ENCODE measurements around the gene TAF1A.

TAF1A gene

GRCh38 chr1:222546091-222546490 is 43.6 kb downstream of the TAF1A start:
- DNase-seq (ENCODE audit: low read depth in 1 of 2, low spot score in 1 of 2), result no peak
- no peak for TF ChIP-seq SPI1 (IDR thresholded peaks at IDR 0.05; ENCODE audit: borderline replicate concordance, low read depth)
- TF ChIP-seq REST (IDR thresholded peaks at IDR 0.05; ENCODE audit: insufficient replicate concordance, low read depth), result no peak
- no peak for TF ChIP-seq GABPA (IDR thresholded peaks at IDR 0.05; ENCODE audit: low read depth)
- no peak for TF ChIP-seq POLR2AphosphoS5 (IDR thresholded peaks at IDR 0.05; ENCODE audit: low read depth)
- TF ChIP-seq, protein P1, sequence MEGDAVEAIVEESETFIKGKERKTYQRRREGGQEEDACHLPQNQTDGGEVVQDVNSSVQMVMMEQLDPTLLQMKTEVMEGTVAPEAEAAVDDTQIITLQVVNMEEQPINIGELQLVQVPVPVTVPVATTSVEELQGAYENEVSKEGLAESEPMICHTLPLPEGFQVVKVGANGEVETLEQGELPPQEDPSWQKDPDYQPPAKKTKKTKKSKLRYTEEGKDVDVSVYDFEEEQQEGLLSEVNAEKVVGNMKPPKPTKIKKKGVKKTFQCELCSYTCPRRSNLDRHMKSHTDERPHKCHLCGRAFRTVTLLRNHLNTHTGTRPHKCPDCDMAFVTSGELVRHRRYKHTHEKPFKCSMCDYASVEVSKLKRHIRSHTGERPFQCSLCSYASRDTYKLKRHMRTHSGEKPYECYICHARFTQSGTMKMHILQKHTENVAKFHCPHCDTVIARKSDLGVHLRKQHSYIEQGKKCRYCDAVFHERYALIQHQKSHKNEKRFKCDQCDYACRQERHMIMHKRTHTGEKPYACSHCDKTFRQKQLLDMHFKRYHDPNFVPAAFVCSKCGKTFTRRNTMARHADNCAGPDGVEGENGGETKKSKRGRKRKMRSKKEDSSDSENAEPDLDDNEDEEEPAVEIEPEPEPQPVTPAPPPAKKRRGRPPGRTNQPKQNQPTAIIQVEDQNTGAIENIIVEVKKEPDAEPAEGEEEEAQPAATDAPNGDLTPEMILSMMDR (IDR thresholded peaks at IDR 0.05; ENCODE audit: insufficient read depth, low read length), result no peak
- Histone ChIP-seq H3K27me3 (ENCODE audit: insufficient read depth, poor library complexity, severe bottlenecking) (no peaks in the 10 kb centered on the region), H3K27ac (replicated peaks) (no peak overlapping the region), H3K4me3 (replicated peaks; ENCODE audit: insufficient read depth, low read length) (no peak overlapping the region)

DNA sequence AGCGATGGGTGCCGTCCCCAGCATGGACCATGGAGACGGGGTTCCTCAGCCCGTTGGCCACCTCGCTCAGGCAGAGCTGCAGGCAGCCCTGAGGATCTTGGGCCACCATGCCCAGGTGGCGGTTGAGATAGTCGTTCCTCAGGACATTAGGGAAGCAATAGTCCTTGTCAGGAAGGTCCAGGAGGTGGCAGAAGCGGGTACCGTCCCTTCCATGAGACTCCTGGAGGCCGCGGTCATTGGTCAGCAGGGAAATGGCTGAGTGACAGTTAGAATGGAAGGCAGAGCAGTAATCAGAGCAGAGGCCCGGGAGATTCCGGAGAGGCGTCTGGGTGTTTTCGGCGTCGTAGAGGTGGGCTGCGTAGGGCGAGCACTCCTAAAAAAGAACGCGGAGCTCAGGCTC is 45.9 kb downstream of the TAF1A start:
- Histone ChIP-seq H3K27ac (replicated peaks) (no peak overlapping the region), H3K27me3 (ENCODE audit: insufficient read depth, poor library complexity, severe bottlenecking) (no peaks in the 10 kb centered on the region), H3K4me3 (replicated peaks; ENCODE audit: insufficient read depth, low read length) (no peak overlapping the region)
- no peak for DNase-seq (ENCODE audit: low read depth in 1 of 2, low spot score in 1 of 2)
- TF ChIP-seq POLR2AphosphoS5 (IDR thresholded peaks at IDR 0.05; ENCODE audit: low read depth), result no peak
- TF ChIP-seq SPI1 (IDR thresholded peaks at IDR 0.05; ENCODE audit: borderline replicate concordance, low read depth), result no peak
- TF ChIP-seq REST (IDR thresholded peaks at IDR 0.05; ENCODE audit: insufficient replicate concordance, low read depth), result no peak
- TF ChIP-seq, protein P1 (IDR thresholded peaks at IDR 0.05; ENCODE audit: insufficient read depth, low read length), result no peak
- TF ChIP-seq GABPA (IDR thresholded peaks at IDR 0.05; ENCODE audit: low read depth), result no peak

DNA sequence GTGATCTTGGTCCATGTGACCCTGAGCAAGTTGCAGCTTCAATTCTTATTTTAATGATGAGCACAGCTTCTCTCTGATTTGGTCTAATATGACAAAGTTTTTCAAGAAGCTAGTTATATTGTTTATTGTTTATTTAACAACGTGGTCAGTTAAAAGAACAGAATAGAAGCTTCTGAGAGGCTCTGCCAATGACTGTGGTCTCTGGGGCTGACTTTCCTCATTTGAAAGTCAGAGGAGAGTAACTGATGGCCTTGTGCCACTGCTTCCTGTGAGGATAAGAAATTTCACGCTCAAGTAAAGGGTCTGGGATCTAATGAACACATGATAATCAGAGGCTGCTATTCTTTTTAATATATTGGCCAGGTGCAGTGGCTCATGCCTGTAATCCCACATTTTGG is 49.1 kb downstream of the TAF1A start:
- H3K27me3 ChIP-seq (ENCODE audit: insufficient read depth, poor library complexity, severe bottlenecking), result no peaks in the 10 kb centered on the region
- no peak overlapping the region for H3K27ac ChIP-seq (replicated peaks)
- DNase-seq (ENCODE audit: low read depth in 1 of 2, low spot score in 1 of 2), result no peak
- H3K4me3 ChIP-seq (replicated peaks; ENCODE audit: insufficient read depth, low read length), result no peak overlapping the region
- TF ChIP-seq SPI1 (IDR thresholded peaks at IDR 0.05; ENCODE audit: borderline replicate concordance, low read depth) (no peak), GABPA (IDR thresholded peaks at IDR 0.05; ENCODE audit: low read depth) (no peak), POLR2AphosphoS5 (IDR thresholded peaks at IDR 0.05; ENCODE audit: low read depth) (no peak), REST (IDR thresholded peaks at IDR 0.05; ENCODE audit: insufficient replicate concordance, low read depth) (no peak)
- TF ChIP-seq, protein P1 (IDR thresholded peaks at IDR 0.05; ENCODE audit: insufficient read depth, low read length), result no peak
